GM21528 (cell line): ENCODE measurements around the gene NR3C2.

ENCODE experiments used
- ATAC-seq: cut with Tn5 transposase; IDR thresholded peaks from one replicate; pipeline ENCODE4 v1.9.1; 2021; ENCODE audit warnings: mild to moderate bottlenecking, moderate library complexity; ENCODE audit not compliant: unreplicated experiment, low FRiP score

Gene NR3C2

DNA sequence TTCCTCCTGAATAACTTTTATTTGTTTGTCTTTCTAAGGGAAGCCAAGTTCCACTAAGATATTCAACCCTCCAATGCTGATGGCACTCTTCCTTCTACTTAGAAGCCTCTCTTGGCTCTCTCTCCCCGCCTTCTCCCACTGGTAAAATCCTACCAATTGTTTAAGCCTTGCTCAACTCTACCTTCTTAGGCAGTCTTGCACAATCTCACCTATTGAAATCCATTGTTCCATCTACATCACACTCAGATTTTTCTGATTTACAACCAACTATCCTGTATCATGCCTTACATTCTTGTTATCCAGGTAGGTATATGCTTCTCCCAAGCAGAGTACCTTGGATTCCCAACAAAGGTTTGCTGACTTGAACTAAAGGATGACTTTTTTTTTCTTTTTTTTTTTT lies 69.1 kb downstream of the NR3C2 start:
- ATAC-seq = no peak

GRCh38 chr4:148369919-148370318 lies 72.3 kb downstream of the NR3C2 start:
- no peak for ATAC-seq

- ATAC-seq = no peak
These were observed 74.5 kb downstream of the NR3C2 start for GRCh38 chr4:148367756-148368155.

- ATAC-seq = no peak
These were observed 76.0 kb downstream of the NR3C2 start for GRCh38 chr4:148366251-148366650.

DNA sequence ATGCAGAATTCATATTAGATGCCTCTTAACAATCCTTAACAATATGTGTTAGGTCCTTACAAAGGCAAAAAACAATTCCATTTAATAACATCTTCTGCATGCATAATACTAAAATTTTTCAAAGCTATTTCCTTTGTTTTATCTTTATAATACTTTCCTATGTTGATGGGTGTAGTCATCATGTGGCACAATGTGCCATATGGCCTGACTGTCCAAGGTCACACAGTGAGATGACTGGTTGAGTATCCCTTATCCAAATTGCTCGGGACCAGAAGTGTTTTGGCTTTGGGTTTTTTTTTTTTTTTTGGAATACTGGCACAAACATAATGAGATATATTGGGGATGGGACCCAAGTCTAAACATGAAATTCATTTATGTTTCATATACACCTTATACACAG lies 77.7 kb downstream of the NR3C2 start:
- no peak for ATAC-seq

GRCh38 chr4:148359769-148360168 lies 82.4 kb downstream of the NR3C2 start:
- no peak for ATAC-seq

DNA sequence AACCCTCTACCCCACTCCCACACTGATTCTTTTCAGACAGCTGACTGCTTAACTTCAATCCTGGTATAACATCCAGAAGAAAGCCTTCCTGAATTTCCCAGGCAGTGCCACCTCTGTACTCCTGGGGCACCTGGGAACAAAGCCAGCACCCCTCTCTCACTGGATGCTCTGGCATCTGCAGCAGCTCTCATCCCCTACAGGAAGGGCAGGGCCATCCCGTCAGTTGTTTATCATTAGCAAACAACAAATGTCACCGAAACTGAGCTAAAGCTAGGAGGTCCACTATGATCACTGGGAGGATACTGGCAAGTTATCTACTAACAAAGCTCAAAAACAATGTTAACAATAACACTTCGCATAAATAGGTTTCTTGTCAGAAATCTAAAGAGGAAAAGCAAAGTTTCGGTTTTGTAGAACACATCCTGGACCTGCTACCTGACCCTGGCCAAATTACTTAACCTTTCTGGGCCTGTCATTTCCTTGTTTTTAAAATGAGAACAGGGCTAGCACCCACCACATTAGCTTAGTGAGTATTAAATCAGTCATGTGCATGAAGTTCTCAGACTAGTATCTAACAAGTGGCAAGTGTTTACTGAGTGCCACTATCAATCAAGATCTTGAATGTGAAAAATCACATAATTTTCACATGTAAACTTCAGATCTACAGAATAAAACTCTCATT lies 86.6 kb downstream of the NR3C2 start:
- ATAC-seq = no peak

DNA sequence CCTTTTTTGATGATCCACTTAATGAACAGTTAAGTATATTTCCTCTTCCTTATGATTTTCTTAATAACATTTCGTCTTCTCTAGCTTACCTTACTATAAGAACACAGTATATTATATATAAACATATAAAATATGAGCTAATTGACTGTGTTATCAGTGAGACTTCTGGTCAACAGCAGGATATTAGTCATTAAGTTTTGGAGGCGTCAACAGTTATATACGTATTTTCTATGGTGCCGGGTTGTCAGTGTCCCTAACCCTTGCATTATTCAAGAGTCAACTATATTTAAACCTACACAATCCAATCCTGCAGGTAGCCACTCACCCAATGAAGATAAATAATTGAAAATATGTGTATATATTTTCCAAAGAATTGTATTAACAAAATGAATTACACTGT lies 88.0 kb downstream of the NR3C2 start:
- no peak for ATAC-seq

GRCh38 chr4:148353571-148353970 lies 88.6 kb downstream of the NR3C2 start:
- no peak for ATAC-seq

GRCh38 chr4:148349153-148349552 lies 93.1 kb downstream of the NR3C2 start:
- ATAC-seq = no peak

DNA sequence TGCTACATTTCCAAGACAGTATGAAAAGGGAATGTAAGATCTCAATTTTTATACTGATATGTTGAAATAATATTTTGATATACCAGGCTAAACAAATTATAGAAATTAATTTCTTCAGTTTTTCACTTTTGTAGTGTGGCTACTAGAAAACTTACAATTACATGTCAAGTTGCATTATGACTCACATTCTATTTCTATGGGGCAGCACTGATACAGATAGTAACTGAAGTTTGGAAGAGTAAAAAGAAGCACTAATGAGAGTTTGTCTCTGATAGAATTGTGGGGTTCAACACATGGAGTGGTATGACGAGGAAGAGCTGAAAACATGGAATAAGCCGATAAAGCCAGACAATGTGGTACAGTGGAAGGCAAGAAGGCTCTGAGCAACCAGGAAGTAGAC lies 95.6 kb downstream of the NR3C2 start:
- ATAC-seq = no peak

- no peak for ATAC-seq
These were observed 96.7 kb downstream of the NR3C2 start for GRCh38 chr4:148345509-148345908.

DNA sequence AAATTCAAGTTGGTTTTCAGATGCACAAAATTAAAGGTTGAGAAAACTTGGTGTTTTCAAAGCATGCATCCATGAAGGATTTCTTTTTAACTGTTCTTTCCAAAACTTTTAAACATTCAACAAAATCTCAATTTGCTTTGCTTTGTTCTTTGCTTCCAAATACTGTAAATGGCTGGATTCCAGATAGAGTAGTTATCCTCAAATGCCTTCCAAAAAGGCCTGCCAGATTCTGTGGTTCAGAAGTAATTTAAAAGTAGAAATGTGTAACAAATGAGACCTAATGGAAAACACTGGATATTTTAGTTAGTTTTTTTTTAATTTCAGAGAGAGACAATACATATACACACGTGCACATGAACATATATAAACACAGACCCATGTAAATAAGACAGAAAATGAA lies 97.3 kb downstream of the NR3C2 start:
- ATAC-seq = no peak

DNA sequence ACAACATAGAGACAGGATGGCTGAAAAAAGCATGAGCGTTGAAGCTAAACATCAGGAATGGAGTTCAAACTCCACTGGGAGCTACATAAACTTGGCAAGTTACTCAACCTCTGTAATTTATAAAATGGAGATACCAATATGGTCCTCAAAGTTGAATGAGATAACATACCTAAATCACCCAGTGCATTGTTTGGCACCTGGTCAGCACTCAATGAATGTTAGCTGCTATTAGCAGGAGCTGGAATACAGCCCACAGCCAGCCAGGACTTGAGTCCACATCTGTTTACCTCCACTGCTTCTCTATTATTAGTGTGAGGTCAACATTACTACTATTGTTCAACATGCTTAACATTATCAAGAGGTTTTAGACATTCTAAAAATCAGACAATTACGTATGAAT lies 97.9 kb downstream of the NR3C2 start:
- no peak for ATAC-seq

DNA sequence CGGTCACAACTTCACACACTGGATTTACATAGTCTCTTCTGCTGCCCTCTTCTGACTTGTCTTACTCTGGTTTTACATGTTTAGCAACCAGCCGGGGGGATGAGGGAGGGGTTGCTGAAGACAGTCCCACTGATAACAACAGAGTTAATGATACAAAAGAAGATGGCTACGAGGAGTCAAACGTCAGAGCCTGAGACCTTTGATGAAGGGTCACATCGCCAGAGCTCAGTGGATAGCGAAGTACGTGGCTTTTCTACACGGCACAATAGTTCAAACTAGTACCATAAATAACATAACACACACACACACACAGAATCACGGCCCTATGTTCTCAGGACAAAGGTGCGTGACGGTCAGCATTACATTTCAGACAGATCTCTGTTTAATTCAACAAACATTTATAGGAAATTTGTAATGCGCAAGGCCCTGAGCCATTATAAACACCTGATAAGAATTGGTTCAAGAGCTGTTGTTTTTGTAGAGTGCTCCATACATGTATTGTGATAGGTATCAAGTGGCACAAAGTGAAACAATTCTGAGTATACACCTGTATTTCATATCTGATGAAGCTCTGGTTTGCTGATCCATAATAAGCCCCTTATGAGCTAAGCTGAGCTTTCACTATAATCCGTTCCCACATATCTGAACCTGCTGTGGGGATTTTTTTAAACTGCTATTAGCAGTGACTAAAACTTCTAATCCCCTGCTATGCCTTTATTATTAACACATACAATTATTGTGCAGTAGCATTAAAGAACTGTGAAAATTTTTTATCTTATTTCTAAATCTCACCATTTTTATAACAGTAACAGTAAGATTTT lies 100.0 kb downstream of the NR3C2 start:
- ATAC-seq = no peak

DNA sequence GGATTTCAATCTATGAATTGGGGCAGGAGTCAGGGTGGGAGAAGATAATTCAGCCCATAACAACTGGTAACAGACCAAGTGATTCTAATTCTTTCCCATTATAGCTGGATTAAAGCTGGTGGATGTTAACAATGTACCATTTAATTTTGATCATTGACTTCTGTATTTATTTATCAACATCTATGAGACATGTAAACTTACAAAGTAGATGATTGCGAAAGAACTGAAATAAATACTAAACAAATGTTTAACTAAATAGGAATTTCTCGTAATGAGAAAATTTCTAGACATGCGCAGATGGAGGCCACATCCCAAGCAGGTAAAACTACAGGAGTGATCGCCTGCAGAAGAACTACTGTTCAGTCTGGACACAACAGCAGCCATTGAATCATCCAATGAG lies 107.1 kb downstream of the NR3C2 start:
- ATAC-seq = no peak

DNA sequence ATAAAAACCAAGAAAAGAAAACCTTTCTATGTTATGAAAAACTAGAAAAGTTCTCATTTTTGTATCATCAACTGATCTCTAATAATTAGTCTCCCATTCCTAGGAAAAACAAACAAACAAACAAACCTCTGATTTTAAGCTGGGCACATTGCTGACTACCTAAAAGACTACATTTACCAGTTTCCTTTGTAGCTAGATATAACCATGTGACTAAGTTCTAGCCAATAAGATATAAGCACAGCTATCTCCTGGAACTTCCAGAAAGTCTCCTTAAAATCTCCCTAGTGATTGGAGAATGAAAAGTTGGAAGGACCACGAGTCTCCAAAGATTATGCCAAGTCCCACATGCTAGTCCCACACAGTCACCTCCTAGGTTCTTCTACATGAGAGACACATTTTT lies 108.9 kb downstream of the NR3C2 start:
- no peak for ATAC-seq

DNA sequence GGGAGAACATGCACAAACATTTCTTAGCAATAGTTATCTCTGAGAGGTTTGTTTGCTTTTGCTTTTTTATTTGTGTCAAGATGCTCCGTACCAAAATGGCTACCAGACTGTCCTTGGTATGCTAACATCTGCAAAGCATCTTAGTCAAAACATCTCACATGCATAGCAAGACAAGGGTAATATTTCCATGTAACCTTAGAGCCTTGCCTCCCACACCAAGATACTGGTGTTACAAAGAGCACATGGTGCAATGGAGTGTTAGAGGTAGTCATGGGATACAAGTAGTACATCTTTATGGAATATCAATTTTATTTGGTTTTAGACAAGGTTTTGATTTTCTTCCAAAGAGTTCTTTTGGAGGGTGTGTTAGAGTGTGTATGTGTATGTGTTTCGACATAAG lies 109.7 kb downstream of the NR3C2 start:
- ATAC-seq = no peak

DNA sequence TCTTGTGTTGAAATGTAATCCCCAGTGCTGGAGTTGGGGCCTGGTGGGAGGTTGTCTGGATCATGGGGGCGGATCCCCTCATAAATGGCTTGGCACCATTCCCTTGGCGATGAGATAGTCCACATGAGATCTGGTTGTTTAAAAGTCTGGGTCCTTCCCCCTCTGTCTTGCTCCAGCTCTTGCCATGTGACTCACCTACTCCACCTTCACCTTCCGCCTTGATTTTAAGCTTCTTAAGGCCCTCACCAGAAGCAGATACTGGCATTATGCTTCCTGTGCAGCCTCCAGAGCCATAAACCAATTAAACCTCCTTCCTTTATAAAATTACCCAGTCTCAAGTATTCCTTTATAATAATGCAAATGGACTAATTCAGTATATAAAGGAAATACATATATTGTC lies 111.5 kb downstream of the NR3C2 start:
- ATAC-seq = no peak

DNA sequence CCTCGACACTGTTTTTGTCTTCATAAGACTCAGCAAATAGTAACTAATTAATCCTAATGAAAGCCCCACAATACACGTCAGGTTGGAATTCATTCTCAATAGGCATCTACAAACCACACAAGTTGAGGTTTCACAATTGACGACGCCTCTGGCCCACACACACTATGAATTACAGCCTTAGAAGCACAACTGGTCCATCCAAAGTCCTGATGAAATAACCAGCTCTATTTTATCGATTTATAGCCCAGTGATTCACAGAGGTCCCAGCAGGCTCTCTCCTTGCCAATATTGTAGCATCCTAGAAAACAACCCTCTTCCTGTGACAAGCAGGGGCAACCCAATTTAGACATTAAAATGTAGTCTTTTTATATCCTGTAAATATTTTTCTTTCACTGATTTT lies 112.1 kb downstream of the NR3C2 start:
- no peak for ATAC-seq

DNA sequence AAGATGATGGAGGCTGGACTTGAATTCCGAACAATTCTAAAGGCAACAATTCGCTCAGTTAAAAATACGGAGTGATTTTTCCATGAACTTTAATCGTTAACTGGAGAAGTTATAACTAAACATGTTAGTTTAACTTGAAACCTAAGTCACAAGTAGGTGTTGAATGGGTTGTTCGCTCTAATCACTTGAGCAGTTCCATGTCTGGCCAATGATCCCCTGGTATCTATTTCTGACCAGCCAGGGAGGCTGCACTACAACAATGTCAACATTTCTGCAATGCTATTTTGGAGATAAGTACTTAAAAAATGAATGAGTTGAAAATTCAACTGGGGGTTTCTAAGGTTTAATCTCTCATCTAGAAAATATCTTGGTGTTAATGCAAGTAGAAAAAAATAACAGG lies 112.5 kb downstream of the NR3C2 start:
- ATAC-seq = no peak

GRCh38 chr4:148327683-148328082 lies 114.5 kb downstream of the NR3C2 start:
- no peak for ATAC-seq
